GM21447 (cell line): ENCODE results near the gene BNC2.
"Not testable (repeated sequence)": the region's sequence is repeated elsewhere in the genome, so short reads cannot be mapped to it uniquely, and the experiment has no call there.

ENCODE experiments used
- ATAC-seq: cut with Tn5 transposase; IDR thresholded peaks from one replicate; pipeline ENCODE4 v1.9.1; 2021; ENCODE audit not compliant: unreplicated experiment

The BNC2 gene

GRCh38 chr9:16461137-16461840 is 409.2 kb downstream of the BNC2 start:
- ATAC-seq = no peak

DNA sequence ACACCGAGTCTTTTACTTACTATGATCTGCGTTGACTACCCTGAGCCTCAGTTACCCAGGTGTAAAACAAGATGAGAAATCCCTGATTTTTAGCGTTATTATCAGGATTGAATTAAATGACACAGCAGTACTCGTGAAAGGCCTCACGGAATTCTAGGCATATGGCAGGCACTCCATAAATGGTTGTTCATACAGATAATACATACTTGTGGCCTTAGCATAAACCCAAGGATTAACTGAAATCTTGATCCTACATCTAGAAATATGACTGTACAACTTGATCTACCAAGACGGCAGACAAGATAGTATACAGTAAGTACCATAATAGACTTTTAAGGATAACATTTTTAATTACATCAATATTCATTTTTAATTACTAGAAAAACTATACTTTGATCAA is 409.8 kb downstream of the BNC2 start:
- ATAC-seq = no peak

- ATAC-seq = no peak
Observed at GRCh38 chr9:16459421-16460148, 410.9 kb downstream of the BNC2 start.

DNA sequence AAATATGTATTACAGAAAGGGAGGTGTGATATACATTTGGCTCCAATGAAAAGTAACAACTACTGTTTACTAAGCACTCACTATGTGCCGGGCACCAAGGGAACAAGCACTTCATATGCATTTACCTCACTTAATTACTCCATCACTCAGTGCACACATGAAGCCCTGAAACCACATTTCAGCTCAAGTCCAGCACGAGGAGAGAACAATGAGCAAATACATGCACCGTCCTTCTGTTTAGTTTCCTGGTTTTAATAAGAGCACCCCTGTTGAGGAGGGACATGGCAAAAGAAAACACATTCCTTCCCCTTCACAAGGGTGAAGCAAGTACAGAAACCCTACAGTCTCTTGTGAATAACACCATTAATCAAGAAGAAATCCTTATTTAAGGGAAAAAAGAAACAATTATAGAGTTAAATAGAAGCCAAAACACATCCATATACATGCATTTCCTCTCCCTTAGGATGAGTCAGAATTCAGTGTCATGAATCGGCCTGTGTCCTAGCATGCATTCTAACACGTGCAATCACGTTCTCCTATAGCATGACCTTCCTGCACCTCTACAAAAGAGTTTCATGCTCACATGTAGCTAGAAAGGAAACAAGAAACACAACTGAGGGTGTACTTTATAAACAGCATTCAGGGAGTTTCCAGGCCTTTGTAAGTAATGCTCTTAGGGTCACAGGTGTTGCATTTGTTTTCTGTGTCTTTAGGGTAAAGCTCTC is 411.6 kb downstream of the BNC2 start:
- ATAC-seq = no peak

DNA sequence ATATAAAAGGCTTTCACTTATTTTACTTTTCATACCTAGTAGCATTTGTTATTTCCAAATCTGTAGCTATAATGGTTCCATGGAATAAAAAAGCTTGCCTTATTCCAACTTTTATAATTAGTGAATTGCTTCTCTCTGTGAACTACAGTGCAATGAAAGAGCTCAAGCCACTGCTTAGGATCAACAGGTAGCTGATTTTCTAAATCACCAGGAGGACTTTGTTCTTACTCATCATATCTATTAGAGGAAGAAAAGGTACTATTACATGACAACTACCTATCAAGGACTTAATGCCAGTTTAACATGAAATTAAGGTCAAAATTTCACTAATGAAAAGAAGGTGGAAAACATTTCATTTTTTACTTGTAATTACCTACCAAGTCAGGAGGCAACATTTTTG is 414.6 kb downstream of the BNC2 start:
- ATAC-seq = no peak

- no peak for ATAC-seq
Observed at GRCh38 chr9:16453390-16453789, 417.1 kb downstream of the BNC2 start.

DNA sequence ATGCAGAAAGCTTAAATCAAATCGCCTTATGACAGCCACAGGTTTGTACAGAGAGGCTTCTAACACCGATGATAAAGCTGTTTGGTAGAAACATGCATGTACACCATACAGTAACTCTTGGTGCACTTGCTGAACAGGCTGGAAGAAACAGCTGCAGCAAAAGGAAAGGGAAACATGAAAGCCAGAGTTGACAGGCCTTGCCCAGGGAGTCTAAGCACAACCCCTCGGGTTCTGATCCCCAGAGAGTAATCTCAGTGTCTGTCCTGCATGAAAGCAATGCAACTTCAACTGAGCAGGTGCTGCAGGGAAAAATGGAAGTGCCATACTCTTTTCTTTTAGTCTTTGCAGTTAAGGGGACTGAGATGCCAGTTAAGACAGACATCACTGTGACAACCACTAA is 419.9 kb downstream of the BNC2 start:
- no peak for ATAC-seq

- no peak for ATAC-seq
Observed at GRCh38 chr9:16450043-16450442, 420.4 kb downstream of the BNC2 start.

GRCh38 chr9:16449076-16449730 is 421.3 kb downstream of the BNC2 start:
- no peak for ATAC-seq

- ATAC-seq = no peak
Observed at GRCh38 chr9:16447946-16448345, 422.5 kb downstream of the BNC2 start.

DNA sequence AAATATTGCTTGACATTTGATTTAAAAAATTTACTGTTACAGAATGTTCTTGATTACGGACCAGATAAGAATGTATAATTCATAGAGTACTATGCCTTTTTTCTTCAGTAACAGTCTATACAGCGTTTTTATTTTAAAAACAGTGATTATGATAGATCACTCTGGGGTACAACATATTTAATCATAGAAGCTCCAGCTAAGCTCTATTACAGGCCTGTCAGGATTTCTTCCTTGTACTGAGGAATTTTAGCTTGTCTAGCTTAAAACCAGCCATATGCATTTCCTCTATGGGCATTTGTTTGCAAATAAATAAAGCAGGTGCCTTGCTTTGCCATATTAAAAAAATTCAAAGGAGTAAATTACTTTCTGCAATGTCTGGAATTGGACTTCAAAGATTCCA is 423.8 kb downstream of the BNC2 start:
- no peak for ATAC-seq

DNA sequence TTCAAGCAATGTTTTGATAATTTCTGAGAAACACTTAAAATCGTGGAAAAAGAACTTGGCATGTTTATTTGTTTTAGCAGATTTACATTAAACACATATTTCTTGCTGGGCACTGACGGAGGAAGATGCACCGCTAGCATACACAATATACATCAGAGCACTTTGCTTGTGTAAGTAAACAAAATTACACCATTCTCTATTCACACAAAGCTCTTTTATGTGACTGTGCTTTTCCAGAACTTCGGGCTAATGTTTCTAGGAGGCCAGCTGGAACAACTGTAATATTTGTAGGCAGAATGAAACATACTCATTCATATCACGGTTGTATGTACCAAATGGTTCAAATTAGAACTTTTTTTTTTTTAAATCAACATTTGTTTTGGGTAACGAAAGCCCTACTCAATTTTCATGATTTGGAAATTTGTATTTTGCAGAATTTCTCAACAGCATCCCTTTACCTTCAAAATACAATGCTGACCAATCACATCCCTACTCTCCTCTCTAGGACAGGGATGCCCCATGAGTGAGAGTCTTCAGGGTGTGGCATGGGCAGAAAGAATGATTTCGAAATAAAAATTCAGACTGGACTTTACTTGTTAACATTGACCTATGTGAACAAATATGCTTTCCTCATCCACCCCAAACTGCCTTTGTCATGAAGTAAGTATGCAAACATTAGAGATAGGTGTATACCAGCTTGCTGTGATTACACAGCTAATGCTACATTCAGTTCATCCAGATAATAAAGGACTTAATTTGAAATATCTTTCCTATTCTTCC is 425.1 kb downstream of the BNC2 start:
- ATAC-seq = no peak

DNA sequence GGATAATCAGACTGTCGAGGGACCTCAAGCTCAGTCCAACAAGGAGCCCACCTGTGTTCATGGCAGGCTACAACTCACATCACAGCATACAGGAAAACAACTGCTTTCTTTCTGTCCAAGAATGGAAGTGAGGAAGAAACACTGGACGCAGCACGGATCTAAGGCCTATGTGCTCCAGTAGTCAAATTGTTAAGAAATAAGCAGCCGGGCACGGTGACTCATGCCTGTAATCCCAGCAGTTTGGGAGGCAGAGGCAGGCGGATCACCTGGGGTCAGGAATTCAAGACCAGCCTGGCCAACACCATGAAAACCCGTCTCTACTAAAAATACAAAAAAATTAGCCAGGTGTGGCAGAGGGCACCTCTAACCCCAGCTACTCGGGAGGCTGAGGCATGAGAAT is 427.8 kb downstream of the BNC2 start:
- no peak for ATAC-seq

DNA sequence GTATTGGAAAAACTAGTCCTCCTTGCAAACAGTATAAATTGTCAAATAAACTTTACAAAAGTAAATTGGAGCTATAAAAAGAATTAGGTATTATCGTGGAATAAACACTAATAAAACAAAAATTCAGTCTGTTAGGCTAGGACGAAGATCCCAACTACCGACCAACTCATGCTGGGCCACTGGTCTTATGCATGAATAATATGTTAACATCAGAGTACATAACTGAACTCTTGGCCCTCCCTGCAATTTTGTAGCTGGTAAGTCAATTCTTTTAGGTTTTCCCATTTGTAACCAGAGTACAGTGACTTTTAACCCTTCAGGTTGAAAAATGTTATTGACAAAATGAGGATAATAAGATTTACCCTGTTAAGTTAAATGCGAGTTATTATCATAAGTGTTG is 428.7 kb downstream of the BNC2 start:
- no peak for ATAC-seq

- ATAC-seq = not testable (repeated sequence)
Observed at GRCh38 chr9:16438831-16439230, 431.6 kb downstream of the BNC2 start.

GRCh38 chr9:16436545-16436944 is 433.9 kb downstream of the BNC2 start:
- ATAC-seq = no peak

DNA sequence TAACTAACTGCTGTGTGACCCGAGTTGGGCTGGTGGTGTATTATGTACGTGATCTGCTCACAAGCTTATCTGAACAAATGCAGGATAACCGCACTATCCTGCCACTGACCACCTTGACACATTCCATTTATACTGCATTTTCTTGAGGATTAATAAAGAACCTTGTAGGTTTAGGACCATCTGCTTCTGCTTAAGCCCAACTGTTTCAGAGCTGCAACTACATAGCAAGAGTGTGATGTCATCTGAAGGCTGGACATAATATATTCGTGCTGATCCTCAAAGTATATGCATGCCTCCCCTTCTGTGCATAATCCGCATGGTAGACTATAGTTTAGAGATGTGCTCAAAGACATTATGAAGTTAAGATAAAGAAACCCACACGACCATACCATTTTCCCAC is 435.9 kb downstream of the BNC2 start:
- no peak for ATAC-seq

DNA sequence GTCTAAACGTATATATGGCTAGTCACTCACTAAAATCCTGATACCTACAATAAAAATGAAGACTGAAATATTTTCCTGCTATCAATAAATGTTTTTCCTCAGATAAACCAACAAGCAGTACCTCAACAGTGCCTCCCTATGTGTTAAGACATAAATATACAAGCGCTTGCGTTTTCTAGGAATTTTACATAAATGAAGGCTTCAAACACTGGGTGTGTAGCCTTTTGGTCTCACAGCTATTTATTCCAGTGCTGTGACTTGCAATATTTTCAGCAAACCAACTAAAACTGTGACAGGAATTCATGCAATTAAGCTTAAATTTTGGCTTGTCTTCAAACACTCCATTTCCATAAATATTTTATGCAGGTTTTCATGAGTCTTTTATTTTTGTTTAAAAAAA is 437.0 kb downstream of the BNC2 start:
- no peak for ATAC-seq

DNA sequence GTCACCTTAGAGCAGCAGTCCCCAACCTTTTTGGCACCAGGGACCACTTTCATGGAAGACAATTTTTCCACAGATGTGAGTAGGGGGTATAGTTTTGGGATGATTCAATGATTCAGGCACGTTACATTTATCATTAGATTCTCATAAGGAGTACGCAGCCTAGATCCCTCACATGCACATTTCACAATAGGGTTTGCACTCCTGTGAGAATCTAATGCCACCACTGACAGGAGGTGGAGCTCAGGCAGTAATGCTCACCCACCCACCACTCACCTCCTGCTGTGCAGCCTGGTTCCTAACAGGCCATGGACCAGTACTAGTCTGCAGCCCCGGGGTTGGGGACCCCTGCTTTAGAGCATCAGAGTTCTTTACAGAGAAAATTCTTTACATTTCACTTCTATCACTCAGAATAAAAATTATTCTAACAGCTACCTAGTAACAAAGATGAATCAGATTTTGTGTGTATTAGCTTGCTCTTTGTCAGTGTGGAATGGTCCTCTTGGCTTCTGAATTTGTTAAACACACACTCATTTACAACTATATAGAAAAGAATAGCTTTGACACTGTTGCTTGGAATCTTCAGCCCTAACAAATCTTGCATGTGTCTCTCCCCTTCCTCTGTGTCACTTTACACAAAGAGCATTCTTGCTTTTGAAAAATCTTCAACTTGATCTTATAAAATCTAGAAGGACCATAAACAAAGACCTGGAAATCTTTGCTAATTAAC is 438.6 kb downstream of the BNC2 start:
- ATAC-seq = no peak

- ATAC-seq = no peak
Observed at GRCh38 chr9:16429671-16430070, 440.8 kb downstream of the BNC2 start.
